Vagina (tissue), 2 donors: ENCODE results near the gene OLFML3.

Source experiments
- POLR2A ChIP-seq, 2 donors: fragments of 450-650 bp; IDR thresholded peaks; one replicate each; pipeline ENCODE4 v1.6.1; 2017; ENCODE audit warnings: antibody characterized with exemption in 2 of 2, mild to moderate bottlenecking in 2 of 2, moderate library complexity in 2 of 2
- TF ChIP-seq, protein P1 (sequence below), 3 experiments: fragments of 450-650 bp in 2 of 3; fragments of 200-600 bp in 1 of 3; sonication (generic) in 1 of 3; IDR thresholded peaks; one replicate each; pipeline ENCODE4 v1.5.1; 2017 to 2019; ENCODE audit warnings: antibody characterized with exemption in 3 of 3, mild to moderate bottlenecking in 2 of 3, moderate library complexity in 2 of 3

DNA sequence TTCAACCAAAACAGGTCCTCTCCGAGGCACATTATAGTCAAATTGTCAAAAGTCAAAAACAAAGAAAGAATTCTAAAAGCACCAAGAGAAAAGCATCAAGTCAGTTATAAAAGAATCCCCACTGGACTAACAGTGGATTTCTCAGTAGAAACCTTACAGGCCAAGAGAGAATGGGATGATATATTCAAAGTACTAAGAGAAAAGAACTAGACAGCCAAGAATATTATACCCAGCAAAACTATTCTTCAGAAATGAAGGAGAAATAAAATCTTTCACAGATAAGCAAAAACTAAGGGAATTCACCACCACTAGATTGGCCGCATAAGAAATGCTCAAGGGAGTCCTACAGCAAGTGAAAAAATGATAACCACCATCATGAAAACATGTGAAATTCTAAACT, 16.1 kb downstream of the OLFML3 start:
- TF ChIP-seq, protein P1, sequence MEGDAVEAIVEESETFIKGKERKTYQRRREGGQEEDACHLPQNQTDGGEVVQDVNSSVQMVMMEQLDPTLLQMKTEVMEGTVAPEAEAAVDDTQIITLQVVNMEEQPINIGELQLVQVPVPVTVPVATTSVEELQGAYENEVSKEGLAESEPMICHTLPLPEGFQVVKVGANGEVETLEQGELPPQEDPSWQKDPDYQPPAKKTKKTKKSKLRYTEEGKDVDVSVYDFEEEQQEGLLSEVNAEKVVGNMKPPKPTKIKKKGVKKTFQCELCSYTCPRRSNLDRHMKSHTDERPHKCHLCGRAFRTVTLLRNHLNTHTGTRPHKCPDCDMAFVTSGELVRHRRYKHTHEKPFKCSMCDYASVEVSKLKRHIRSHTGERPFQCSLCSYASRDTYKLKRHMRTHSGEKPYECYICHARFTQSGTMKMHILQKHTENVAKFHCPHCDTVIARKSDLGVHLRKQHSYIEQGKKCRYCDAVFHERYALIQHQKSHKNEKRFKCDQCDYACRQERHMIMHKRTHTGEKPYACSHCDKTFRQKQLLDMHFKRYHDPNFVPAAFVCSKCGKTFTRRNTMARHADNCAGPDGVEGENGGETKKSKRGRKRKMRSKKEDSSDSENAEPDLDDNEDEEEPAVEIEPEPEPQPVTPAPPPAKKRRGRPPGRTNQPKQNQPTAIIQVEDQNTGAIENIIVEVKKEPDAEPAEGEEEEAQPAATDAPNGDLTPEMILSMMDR (IDR thresholded peaks at IDR 0.05) = no peak
- TF ChIP-seq POLR2A (IDR thresholded peaks at IDR 0.05) = no peak
